HCT116 (cell line): ENCODE measurements around the gene SLC12A7.

ENCODE experiments used
- CTCF ChIP-seq, 3 experiments: fragments of 200-600 bp in 1 of 3; sonication (generic) in 1 of 3; IDR thresholded peaks in 2 of 3; conservative IDR thresholded peaks in 1 of 3; 2 replicates each; pipeline ENCODE4 v1.5.1; 2012 to 2017; ENCODE audit warnings: low read depth in 2 of 3, low read length in 2 of 3, antibody characterized with exemption in 1 of 3, borderline replicate concordance in 1 of 3, control low read depth in 1 of 3, mild to moderate bottlenecking in 1 of 3, mixed read lengths in 1 of 3, mixed run types in 1 of 3, moderate library complexity in 1 of 3; ENCODE audit not compliant: insufficient read depth in 1 of 3
- RAD21 ChIP-seq: IDR thresholded peaks from 2 replicates; pipeline ENCODE4 v1.6.1; 2012; ENCODE audit warnings: low read depth, mild to moderate bottlenecking

DNA sequence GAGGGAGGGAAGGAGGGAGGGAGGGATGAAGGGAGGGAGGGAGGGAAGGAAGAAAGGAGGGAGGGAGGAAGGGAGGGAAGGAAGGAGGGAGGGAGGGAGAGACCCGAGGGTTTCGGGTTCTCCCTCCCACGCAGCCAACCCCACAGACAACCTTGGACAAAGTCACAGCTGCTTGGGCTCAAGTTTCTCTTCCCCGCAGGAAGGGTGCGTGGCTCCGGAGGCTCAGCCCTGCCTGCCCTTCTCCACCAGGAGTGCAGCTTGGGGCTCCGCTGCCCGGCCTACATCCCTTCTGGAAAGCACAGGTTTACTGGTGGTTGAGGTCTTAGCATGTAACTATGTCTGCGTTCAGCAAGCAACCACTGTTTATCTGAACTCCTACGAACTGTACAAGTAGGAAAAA is 15.0 kb downstream of the SLC12A7 start:
- TF ChIP-seq RAD21 (no peak), CTCF (IDR thresholded peaks at IDR 0.05 in 2 of 3, conservative IDR thresholded peaks at IDR 0.05 in 1 of 3; ENCODE audit: borderline replicate concordance in 1 of 3, insufficient read depth in 1 of 3, low read depth in 2 of 3, low read length in 2 of 3) (no peak)
